WTC11 (cell line): ENCODE data around the gene FCRL5. TPM values are rescaled to one million over a fixed set of nuclear protein-coding genes. Genes with fewer than 3 reads are reported as not detected.

Source experiments
- ATAC-seq: fragments of 200-7000 bp; cut with Tn5 transposase; 2 replicates; pipeline ENCODE4 v1.10.0; 2021; ENCODE audit warnings: mild to moderate bottlenecking, moderate library complexity
- CTCF ChIA-PET: fragments of 300-600 bp; sonication (Branson Sonifier 250); formaldehyde crosslinking; loops from one replicate; lab custom pipeline; 2021; ENCODE audit warnings: antibody characterized with exemption; lab: Charles Lee
- POLR2A ChIA-PET: fragments of 350-600 bp; sonication (Branson Sonifier 250); formaldehyde crosslinking; loops from one replicate; lab custom pipeline; 2021; ENCODE audit warnings: antibody characterized with exemption; lab: Charles Lee
- DNase-seq: peaks from one replicate; pipeline ENCODE4 v3.0.0; 2021; ENCODE audit warnings: low spot score
- H3K27ac Mint-ChIP-seq: 2 replicates; pipeline ENCODE4 v1.8.0; 2021; ENCODE audit warnings: mixed read lengths
- H3K27me3 Mint-ChIP-seq: 2 replicates; pipeline ENCODE4 v1.8.0; 2021; ENCODE audit warnings: low read depth, mild to moderate bottlenecking, moderate library complexity, mixed read lengths
- H3K36me3 Mint-ChIP-seq: 2 replicates; pipeline ENCODE4 v1.8.0; 2021; ENCODE audit warnings: mixed read lengths
- H3K4me1 Mint-ChIP-seq: 2 replicates; pipeline ENCODE4 v1.8.0; 2022; ENCODE audit warnings: mixed read lengths
- H3K4me3 Mint-ChIP-seq: 2 replicates; pipeline ENCODE4 v1.8.0; 2021; ENCODE audit warnings: mild to moderate bottlenecking, moderate library complexity, mixed read lengths
- H3K9me3 Mint-ChIP-seq: 2 replicates; pipeline ENCODE4 v1.8.0; 2021; ENCODE audit warnings: mixed read lengths
- EMX1 ChIP-seq: fragments of 250-450 bp; sonication (Bioruptor Pico); IDR thresholded peaks from 2 replicates; pipeline ENCODE4 v1.8.0; 2021; ENCODE audit warnings: mild to moderate bottlenecking
- FOXK1 ChIP-seq: sonication (generic); formaldehyde crosslinking; IDR thresholded peaks from 2 replicates; pipeline ENCODE4 v1.8.0; 2022; ENCODE audit warnings: mild to moderate bottlenecking, moderate library complexity, missing genetic modification reagents
- FOXP1 ChIP-seq: sonication (generic); formaldehyde crosslinking; IDR thresholded peaks from 2 replicates; pipeline ENCODE4 v1.8.0; 2022; ENCODE audit warnings: missing genetic modification reagents, mild to moderate bottlenecking, moderate library complexity, borderline replicate concordance
- JUN ChIP-seq: sonication (generic); formaldehyde crosslinking; IDR thresholded peaks from 2 replicates; pipeline ENCODE4 v1.8.0; 2023; ENCODE audit warnings: mild to moderate bottlenecking, missing genetic modification reagents
- MXD4 ChIP-seq: fragments of 250-450 bp; sonication (Bioruptor Pico); IDR thresholded peaks from 2 replicates; pipeline ENCODE4 v1.8.0; 2021; ENCODE audit warnings: mild to moderate bottlenecking, moderate library complexity, borderline replicate concordance
- OVOL2 ChIP-seq: fragments of 250-450 bp; sonication (Bioruptor Pico); IDR thresholded peaks from 2 replicates; pipeline ENCODE4 v1.9.0; 2021; ENCODE audit warnings: mild to moderate bottlenecking, borderline replicate concordance
- RELA ChIP-seq: sonication (generic); formaldehyde crosslinking; IDR thresholded peaks from 2 replicates; pipeline ENCODE4 v1.8.1; 2022; ENCODE audit warnings: missing genetic modification reagents, mild to moderate bottlenecking, borderline replicate concordance
- SMAD3 ChIP-seq: sonication (generic); formaldehyde crosslinking; IDR thresholded peaks from 2 replicates; pipeline ENCODE4 v1.8.0; 2022; ENCODE audit warnings: missing genetic modification reagents, mild to moderate bottlenecking, borderline replicate concordance
- TEAD4 ChIP-seq: sonication (generic); formaldehyde crosslinking; IDR thresholded peaks from 2 replicates; pipeline ENCODE4 v1.8.0; 2022; ENCODE audit warnings: mild to moderate bottlenecking, missing genetic modification reagents
- ZNF232 ChIP-seq: sonication (generic); formaldehyde crosslinking; IDR thresholded peaks from 2 replicates; pipeline ENCODE4 v1.8.0; 2022; ENCODE audit warnings: mild to moderate bottlenecking, missing genetic modification reagents
- total RNA-seq: library from RNA; stranded (reverse); gene quantifications from 3 replicates; pipeline ENCODE4 v1.2.3, GENCODE V29; 2021
- TF ChIP-seq, protein P1 (sequence below): sonication (generic); formaldehyde crosslinking; IDR thresholded peaks from 2 replicates; pipeline ENCODE4 v1.8.0; 2022; ENCODE audit warnings: mild to moderate bottlenecking, missing genetic modification reagents
- TF ChIP-seq, protein P2 (sequence below): fragments of 250-450 bp; sonication (Bioruptor Pico); IDR thresholded peaks from 2 replicates; pipeline ENCODE4 v2.1.2; 2022; ENCODE audit warnings: mild to moderate bottlenecking, moderate library complexity
- TF ChIP-seq, protein P3 (sequence below): sonication (generic); formaldehyde crosslinking; conservative IDR thresholded peaks from 2 replicates; pipeline ENCODE4 v1.8.1; 2022; ENCODE audit warnings: mild to moderate bottlenecking, missing genetic modification reagents
- TF ChIP-seq, protein P4 (sequence below): sonication (generic); formaldehyde crosslinking; IDR thresholded peaks from 2 replicates; pipeline ENCODE4 v1.8.0; 2023; ENCODE audit warnings: missing genetic modification reagents
- TF ChIP-seq, protein P5 (sequence below): sonication (generic); formaldehyde crosslinking; conservative IDR thresholded peaks from 2 replicates; pipeline ENCODE4 v1.8.1; 2023; ENCODE audit warnings: mild to moderate bottlenecking, low read depth, missing genetic modification reagents, moderate library complexity
- TF ChIP-seq, protein P6 (sequence below): sonication (generic); formaldehyde crosslinking; IDR thresholded peaks from 2 replicates; pipeline ENCODE4 v1.8.1; 2023; ENCODE audit warnings: mild to moderate bottlenecking, missing genetic modification reagents
- TF ChIP-seq, protein P7 (sequence below): sonication (generic); formaldehyde crosslinking; IDR thresholded peaks from 2 replicates; pipeline ENCODE4 v1.8.0; 2022; ENCODE audit warnings: mild to moderate bottlenecking, missing genetic modification reagents
- TF ChIP-seq, protein P8 (sequence below): sonication (generic); formaldehyde crosslinking; IDR thresholded peaks from 2 replicates; pipeline ENCODE4 v1.8.0; 2022; ENCODE audit warnings: mild to moderate bottlenecking, missing genetic modification reagents

FCRL5 gene
- total RNA-seq, 1 experiment from 2014 or later, result 0.70 TPM

DNA sequence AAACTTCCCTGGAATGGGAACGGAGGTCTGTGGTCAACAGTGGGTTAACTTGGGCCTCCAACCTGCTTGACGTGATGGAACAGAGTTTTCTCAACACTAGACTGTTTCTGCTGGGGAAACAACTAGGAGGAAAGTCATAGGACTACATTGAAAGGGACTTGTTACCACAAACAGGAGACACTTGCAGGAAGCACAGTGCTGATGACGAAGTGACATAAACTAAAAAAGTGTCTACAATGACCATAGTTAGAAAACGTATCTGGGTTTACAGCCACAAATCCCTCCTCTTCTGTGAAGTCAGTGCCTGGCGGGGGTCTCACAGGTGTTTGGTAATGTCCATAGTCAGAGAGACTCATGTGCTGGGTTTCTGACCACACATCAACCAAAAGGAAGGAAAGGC, 86.3 kb downstream of the FCRL5 start:
- ChIA-PET CTCF (no interaction called here), POLR2A (no interaction called here)
- Mint-ChIP-seq H3K36me3 (no peaks in the 10 kb centered on the region), H3K4me1 (peaks cover 16% of the 10 kb centered on the region), H3K4me3 (no peak overlapping the region), H3K9me3 (no peaks in the 10 kb centered on the region), H3K27me3 (no peaks in the 10 kb centered on the region; the same call in 1 of the 2 replicates), H3K27ac (no peak overlapping the region)
- no peak for TF ChIP-seq SMAD3 (CRISPR knock-in tag)
- TF ChIP-seq, protein P1, sequence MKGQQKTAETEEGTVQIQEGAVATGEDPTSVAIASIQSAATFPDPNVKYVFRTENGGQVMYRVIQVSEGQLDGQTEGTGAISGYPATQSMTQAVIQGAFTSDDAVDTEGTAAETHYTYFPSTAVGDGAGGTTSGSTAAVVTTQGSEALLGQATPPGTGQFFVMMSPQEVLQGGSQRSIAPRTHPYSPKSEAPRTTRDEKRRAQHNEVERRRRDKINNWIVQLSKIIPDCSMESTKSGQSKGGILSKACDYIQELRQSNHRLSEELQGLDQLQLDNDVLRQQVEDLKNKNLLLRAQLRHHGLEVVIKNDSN (CRISPR knock-in tag), result no peak
- TF ChIP-seq OVOL2, result no peak
- no peak for TF ChIP-seq FOXK1 (CRISPR knock-in tag)
- no peak for TF ChIP-seq JUN (CRISPR knock-in tag)
- TF ChIP-seq, protein P2, sequence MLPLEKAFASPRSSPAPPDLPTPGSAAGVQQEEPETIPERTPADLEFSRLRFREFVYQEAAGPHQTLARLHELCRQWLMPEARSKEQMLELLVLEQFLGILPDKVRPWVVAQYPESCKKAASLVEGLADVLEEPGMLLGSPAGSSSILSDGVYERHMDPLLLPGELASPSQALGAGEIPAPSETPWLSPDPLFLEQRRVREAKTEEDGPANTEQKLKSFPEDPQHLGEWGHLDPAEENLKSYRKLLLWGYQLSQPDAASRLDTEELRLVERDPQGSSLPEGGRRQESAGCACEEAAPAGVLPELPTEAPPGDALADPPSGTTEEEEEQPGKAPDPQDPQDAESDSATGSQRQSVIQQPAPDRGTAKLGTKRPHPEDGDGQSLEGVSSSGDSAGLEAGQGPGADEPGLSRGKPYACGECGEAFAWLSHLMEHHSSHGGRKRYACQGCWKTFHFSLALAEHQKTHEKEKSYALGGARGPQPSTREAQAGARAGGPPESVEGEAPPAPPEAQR (CRISPR knock-in tag), result no peak
- no peak for TF ChIP-seq TEAD4 (CRISPR knock-in tag)
- TF ChIP-seq, protein P3, sequence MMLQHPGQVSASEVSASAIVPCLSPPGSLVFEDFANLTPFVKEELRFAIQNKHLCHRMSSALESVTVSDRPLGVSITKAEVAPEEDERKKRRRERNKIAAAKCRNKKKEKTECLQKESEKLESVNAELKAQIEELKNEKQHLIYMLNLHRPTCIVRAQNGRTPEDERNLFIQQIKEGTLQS (CRISPR knock-in tag), result no peak
- TF ChIP-seq MXD4 (CRISPR knock-in tag), result no peak
- no peak for TF ChIP-seq EMX1 (CRISPR knock-in tag)
- TF ChIP-seq, protein P4, sequence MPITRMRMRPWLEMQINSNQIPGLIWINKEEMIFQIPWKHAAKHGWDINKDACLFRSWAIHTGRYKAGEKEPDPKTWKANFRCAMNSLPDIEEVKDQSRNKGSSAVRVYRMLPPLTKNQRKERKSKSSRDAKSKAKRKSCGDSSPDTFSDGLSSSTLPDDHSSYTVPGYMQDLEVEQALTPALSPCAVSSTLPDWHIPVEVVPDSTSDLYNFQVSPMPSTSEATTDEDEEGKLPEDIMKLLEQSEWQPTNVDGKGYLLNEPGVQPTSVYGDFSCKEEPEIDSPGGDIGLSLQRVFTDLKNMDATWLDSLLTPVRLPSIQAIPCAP (CRISPR knock-in tag), result no peak
- no peak for TF ChIP-seq FOXP1 (CRISPR knock-in tag)
- TF ChIP-seq, protein P5, sequence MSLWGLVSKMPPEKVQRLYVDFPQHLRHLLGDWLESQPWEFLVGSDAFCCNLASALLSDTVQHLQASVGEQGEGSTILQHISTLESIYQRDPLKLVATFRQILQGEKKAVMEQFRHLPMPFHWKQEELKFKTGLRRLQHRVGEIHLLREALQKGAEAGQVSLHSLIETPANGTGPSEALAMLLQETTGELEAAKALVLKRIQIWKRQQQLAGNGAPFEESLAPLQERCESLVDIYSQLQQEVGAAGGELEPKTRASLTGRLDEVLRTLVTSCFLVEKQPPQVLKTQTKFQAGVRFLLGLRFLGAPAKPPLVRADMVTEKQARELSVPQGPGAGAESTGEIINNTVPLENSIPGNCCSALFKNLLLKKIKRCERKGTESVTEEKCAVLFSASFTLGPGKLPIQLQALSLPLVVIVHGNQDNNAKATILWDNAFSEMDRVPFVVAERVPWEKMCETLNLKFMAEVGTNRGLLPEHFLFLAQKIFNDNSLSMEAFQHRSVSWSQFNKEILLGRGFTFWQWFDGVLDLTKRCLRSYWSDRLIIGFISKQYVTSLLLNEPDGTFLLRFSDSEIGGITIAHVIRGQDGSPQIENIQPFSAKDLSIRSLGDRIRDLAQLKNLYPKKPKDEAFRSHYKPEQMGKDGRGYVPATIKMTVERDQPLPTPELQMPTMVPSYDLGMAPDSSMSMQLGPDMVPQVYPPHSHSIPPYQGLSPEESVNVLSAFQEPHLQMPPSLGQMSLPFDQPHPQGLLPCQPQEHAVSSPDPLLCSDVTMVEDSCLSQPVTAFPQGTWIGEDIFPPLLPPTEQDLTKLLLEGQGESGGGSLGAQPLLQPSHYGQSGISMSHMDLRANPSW (CRISPR knock-in tag), result no peak
- TF ChIP-seq, protein P6, sequence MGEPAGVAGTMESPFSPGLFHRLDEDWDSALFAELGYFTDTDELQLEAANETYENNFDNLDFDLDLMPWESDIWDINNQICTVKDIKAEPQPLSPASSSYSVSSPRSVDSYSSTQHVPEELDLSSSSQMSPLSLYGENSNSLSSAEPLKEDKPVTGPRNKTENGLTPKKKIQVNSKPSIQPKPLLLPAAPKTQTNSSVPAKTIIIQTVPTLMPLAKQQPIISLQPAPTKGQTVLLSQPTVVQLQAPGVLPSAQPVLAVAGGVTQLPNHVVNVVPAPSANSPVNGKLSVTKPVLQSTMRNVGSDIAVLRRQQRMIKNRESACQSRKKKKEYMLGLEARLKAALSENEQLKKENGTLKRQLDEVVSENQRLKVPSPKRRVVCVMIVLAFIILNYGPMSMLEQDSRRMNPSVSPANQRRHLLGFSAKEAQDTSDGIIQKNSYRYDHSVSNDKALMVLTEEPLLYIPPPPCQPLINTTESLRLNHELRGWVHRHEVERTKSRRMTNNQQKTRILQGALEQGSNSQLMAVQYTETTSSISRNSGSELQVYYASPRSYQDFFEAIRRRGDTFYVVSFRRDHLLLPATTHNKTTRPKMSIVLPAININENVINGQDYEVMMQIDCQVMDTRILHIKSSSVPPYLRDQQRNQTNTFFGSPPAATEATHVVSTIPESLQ (CRISPR knock-in tag), result no peak
- TF ChIP-seq, protein P7, sequence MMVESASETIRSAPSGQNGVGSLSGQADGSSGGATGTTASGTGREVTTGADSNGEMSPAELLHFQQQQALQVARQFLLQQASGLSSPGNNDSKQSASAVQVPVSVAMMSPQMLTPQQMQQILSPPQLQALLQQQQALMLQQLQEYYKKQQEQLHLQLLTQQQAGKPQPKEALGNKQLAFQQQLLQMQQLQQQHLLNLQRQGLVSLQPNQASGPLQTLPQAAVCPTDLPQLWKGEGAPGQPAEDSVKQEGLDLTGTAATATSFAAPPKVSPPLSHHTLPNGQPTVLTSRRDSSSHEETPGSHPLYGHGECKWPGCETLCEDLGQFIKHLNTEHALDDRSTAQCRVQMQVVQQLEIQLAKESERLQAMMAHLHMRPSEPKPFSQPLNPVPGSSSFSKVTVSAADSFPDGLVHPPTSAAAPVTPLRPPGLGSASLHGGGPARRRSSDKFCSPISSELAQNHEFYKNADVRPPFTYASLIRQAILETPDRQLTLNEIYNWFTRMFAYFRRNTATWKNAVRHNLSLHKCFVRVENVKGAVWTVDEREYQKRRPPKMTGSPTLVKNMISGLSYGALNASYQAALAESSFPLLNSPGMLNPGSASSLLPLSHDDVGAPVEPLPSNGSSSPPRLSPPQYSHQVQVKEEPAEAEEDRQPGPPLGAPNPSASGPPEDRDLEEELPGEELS (CRISPR knock-in tag), result no peak
- TF ChIP-seq ZNF232 (CRISPR knock-in tag), result no peak
- TF ChIP-seq, protein P8, sequence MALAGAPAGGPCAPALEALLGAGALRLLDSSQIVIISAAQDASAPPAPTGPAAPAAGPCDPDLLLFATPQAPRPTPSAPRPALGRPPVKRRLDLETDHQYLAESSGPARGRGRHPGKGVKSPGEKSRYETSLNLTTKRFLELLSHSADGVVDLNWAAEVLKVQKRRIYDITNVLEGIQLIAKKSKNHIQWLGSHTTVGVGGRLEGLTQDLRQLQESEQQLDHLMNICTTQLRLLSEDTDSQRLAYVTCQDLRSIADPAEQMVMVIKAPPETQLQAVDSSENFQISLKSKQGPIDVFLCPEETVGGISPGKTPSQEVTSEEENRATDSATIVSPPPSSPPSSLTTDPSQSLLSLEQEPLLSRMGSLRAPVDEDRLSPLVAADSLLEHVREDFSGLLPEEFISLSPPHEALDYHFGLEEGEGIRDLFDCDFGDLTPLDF (CRISPR knock-in tag), result no peak
- TF ChIP-seq RELA (CRISPR knock-in tag), result no peak
- ATAC-seq (no peak), DNase-seq (no peak)

Other genes starting within 250 kb of the FCRL5 start
- not detected in 3 replicates for gene FCRL4, start 45.6 kb upstream of the FCRL5 start, total RNA-seq
- gene FCRL3, start 148.3 kb upstream of the FCRL5 start, total RNA-seq, result not detected in 3 replicates
- not detected in 3 replicates for gene FCRL2, start 224.6 kb upstream of the FCRL5 start, total RNA-seq